Hematopoietic multipotent progenitor cell treated with erythropoietin and hydrocortisone succinate and interleukin-3 and kit ligand, for 17 days (in vitro differentiated cells): ENCODE results near the gene CCDC142.
A peak's percentile ranks its signal among the peaks of the same experiment; 100 is the strongest.
"Not testable (repeated sequence)": the region's sequence is repeated elsewhere in the genome, so short reads cannot be mapped to it uniquely, and the experiment has no call there.

Experiments used
- DNase-seq: peaks from one replicate; pipeline ENCODE4 v3.0.0-alpha.2; 2015; ENCODE audit warnings: low spot score

CCDC142 gene

GRCh38 chr2:74464406-74464805, 18.4 kb downstream of the CCDC142 start:
- DNase-seq: no peak

GRCh38 chr2:74462786-74463105, 20.1 kb downstream of the CCDC142 start:
- no peak for DNase-seq

DNA sequence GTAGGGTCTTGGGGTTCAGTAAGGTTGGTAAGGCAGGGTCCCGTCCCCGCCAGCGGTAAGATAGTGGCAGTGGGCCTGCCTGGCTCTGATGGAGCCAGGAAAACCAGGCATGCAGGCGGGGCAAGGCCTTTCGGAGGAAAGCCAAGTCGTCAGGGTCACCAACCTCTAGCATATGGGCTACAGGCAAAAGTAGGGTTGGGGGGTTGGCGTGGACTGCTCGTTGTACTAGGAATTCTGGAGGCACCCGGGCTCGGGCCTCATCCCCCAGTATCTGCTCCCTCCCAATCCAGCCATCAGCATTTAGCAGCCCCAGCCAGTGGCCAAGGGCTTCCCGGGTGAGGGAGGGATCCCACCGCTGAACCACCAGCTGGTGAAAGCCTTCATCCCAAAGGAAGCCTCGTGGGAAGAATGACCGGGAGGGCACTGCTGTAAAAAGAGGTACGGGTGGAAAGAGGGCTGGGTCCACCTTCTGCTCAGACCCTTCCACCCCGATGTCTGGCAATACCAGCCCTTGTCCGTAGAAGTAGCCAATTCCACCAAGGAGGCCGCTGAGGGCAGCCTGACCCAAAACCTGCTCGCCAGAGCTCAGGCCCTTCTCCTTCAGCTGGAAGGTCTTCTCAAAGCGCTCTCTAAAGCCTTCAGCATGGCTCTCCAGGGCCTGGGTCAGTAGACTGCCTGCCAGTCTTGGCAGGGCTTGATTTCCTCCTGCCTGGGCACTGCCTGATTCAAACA, 20.6 kb downstream of the CCDC142 start:
- no peak for DNase-seq

DNA sequence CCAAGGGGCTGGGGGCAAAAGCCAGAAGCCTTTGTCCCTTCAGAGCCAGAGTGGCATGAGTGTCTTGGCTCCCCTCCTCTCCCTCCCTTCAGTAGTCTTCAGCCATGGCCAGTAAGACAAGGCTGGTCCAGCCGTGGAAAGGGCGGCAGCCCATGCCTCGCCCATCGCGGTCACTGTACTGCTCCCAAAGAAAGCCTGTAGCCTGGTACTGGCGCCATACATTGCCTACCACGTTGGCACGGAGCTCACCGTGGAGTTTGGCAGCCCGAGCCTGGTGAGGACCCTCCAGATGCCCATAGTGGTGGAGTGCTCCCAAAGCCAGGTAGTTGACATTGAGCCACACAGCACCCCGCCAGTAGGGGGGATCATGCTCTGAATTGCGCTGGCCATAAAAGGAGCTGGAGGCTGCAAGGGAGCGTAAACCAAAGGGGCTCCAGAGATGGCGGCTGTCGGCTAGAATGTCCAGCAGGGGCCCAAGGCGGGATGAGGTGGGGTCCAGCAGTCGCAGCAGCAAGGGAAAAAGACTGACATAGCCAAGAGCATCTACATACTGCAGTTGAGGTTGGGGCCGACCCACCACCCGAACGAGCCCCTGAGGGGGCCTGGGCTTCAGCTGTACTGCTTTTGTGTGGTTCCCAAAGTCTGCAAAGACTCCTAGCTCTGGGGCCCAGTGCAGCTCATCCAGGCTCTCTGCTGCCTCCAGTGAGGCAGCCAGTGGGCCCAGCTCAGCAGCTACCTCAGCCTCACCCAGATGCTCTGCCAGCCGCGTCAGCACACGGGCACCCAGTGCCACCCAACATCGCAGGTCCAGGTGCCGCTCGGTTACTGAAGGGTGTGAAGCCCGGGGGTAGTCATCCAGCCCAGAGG, 21.4 kb downstream of the CCDC142 start:
- no peak for DNase-seq

- not testable (repeated sequence) for DNase-seq
These were observed 22.6 kb downstream of the CCDC142 start for GRCh38 chr2:74460187-74460586.

- not testable (repeated sequence) for DNase-seq
These were observed 23.2 kb downstream of the CCDC142 start for GRCh38 chr2:74459503-74460118.

DNA sequence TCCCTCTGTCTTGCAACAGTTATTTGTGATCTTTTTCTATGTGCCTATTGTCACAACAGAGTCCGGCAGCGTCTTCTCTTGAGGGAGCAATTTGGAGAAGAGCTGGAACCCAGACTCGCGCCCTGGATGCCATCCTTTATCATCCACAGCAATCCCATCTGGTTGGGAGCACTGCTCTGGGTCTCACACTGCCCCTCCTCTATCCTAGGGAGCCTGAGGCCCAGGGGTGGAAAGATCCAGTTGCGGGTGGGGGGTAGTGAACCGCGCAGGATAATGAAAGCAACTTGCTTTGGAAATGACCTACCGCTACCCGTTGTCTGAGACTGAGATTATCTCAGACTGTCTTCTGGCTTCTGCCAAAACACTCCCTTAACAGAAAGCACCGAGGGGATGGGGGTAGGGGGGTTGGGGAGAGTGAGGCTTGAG, 23.8 kb downstream of the CCDC142 start:
- DNase-seq: no peak

DNA sequence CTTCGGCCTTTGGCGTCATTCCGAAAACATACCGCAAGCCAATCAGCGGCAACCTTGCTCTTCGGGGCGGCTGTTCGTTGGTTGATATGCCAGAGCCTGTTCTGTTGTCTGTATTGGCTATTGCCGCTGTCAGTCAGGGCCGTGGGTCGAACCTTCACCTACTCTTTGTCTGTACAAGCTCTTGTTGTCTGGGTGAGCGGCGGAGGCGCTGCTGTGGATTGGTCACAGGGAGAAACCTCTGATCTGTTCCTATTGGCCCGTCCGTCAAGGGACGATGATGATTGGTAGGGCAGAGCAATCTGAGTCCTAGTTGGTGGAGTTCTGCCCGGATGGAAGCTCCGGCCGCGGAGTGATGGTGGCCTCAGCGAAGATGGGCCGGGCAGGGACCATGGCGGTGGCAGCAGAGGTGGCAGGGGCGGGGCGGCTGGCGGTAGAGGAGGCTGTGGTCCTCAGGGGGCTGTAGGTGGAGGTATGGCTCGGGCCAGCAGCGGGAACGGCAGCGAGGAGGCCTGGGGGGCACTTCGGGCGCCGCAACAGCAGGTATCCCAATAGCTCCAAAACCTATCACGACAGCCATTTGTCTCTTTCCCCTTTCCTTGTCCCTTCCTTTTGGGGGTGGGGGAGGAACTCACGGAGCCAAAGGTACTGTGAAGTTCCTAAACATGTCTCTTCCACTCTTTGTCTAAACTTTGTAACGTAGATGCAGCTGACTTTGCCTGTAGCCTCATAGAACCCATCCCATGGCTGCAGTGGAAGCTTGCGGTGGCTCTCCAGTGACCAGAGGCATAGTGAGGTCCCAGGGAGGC, 24.5 kb downstream of the CCDC142 start, which contains the start of gene WBP1:
Gene WBP1, plus strand, starts transcription at position 307 of the 806 bp plus-strand sequence. Its CDS starts 165 bp downstream, at position 472.
- DNase-seq: peak; percentile 100

DNA sequence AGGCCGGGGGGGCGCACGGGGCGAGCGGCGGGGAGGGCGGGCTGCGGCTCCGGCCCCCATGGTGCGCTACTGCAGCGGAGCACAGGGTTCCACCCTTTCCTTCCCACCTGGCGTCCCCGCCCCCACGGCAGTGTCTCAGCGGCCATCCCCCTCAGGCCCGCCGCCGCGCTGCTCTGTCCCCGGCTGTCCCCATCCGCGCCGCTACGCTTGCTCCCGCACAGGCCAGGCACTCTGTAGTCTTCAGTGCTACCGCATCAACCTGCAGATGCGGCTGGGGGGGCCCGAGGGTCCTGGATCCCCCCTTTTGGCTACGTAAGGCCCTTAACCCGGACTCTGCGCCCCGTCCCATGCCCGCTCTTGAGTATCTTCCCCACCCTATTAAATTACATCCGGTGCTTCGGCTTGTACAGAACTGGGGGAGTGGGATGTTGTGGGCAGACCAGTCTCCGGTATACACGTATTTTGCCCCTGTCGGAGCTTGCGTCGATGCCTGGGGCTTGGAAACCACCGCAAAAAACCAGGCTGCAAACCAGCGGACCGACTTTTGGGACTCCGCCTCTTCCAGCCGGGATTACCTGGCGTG, 25.2 kb downstream of the CCDC142 start:
- DNase-seq: no peak

- no peak for DNase-seq
These were observed 25.7 kb downstream of the CCDC142 start for GRCh38 chr2:74457129-74457548.

DNA sequence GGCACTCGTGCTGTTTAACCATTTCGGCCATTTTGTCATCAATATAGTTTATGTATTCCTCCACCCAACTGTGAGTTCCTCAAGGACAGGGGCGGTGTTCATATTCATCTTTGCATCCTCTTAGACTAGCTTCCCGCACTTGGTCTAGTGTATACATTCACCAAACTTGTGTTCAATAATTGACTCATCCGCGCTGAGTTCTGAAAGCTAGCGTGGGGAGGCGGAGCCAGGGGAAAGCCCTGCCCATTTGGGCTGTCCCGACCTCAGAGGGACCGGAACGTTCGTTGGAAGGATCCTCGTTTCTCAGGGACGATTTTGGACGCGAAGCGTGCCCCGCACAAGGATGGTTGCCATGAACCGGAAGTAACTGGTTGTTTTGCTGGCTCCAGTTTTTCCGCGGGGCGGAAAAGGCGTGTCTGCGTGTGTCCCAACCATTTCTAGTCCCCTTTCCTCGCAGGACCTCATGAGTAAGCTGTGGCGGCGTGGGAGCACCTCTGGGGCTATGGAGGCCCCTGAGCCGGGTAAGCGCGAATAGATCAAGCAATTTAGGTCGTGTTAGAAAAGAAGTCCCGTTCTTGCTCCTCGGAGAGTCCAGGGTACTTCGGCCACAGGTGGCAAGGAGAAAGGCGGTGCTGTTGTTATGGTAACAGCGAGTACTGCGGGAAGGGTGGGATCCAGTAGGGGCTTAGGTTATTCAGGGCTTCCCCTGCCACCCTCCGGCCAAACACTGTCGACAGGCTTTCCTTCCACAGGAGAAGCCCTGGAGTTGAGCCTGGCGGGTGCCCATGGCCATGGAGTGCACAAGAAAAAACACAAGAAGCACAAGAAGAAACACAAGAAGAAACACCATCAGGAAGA, 27.9 kb downstream of the CCDC142 start, which contains the start of gene INO80B:
Gene INO80B, plus strand, starts transcription at position 434 of the 858 bp plus-strand sequence. Its CDS starts 30 bp downstream, at position 464.
- peak; percentile 99 for DNase-seq

DNA sequence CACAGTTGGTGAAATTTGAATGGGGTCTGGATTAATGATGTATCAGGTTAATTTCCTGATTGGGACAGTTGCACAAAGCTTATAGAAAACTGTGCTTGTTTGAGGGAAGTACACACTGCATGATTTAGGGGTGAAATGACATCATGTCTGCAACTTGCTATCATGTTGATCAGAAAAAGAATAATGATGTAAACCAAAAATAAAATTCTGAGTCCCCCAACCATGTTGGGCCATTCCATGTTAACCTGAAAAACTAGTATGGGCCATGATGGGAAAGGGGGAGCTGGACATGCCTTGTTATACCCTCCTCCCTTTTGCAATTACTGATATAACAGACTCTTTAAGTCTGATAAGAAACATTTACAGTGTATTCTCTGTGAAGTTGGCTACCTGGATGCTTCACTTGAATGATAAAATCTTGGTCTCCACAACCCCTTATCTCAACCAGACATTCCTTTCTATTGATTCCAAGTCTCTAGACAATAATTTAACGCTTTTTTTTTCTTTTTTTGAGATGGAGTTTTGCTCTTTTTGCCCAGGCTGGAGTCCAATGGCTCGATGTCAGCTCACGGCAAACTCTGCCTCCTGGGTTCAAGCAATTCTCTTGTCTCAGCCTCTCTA, 32.1 kb downstream of the CCDC142 start:
- DNase-seq: no peak

- DNase-seq: no peak
These were observed 34.0 kb downstream of the CCDC142 start for GRCh38 chr2:74448771-74449170.

DNA sequence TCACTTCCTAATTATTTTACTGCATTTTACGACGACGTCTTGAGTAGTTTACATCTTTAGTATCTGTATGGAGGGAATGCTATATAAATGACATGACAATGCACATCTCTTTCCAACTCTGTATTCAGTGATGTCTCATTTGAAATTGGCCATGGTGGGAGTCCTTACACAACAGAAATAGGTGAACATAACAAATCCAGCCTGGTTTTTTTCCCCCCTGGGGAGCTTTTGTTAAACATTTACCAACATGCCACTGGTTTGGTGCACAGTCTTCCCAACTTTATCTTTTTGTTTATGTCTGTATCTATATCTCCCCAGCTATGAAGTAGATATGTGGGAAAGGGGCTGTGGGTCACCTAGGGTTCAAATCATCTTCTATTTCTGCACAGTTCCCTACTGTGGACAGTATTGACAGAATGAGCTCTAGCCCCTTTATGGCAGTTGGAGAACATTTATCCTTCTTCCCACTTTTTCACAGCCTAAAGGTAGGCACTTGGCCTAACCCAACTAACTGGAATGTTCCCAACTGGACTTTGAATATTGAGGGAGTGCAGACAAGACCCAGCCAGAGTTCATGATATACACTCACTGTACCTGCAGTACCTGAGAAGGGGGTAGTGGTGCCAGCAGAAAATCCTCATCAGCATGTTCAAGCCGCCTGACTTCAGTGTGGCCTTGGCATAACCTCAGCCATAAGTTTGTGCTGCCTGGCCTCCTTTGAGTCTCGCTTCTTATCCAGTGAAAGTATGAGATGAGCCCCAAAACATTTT, 35.4 kb downstream of the CCDC142 start:
- no peak for DNase-seq

DNA sequence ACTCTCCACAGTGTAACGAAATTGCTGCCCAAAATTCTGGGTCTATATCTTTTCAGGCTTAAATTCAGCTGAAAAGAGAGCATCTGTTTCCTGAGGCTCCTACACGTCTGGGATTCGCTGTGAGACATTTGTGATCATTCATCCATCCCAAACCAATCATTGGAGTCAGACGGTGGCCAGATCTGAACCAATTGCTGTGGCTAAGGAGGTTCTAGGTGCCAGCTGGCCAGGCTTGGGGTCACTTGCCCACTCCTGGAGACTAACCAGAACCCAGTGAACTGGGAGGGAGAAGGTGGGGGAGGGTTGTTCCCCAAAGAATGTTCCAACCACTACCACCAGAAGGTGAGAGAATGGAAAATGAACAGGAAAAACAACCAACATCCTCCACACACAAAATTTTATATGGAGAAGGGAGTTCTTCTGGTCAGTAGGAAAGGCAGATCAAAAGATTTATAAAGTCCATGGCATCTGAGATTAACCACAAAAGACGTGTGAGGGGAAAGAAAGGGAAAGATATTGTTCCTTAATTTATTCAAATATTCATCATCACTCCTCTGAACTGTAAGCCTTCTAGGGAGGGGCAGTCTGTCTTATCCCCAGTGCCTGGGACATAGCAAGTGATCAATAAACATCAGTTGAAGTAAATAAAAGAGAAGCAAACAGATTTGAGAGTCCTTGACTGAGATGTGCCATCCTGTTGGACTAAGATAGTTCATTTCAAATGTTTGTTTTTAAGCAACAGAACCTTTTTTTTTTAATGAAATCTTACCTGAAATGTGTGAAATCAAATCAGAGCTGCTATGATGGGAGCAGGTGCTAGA, 38.1 kb downstream of the CCDC142 start:
- no peak for DNase-seq

GRCh38 chr2:74442483-74443297, 40.1 kb downstream of the CCDC142 start:
- not testable (repeated sequence) for DNase-seq
